NT2/D1 (cell line): ENCODE results near the gene UBL3.

Source experiments
- SUZ12 ChIP-seq: IDR thresholded peaks from 2 replicates; pipeline ENCODE4 v1.6.1; 2011; ENCODE audit not compliant: insufficient read length, insufficient read depth; ENCODE audit errors: extremely low read depth
- YY1 ChIP-seq: IDR thresholded peaks from 2 replicates; pipeline ENCODE4 v1.6.1; 2011; ENCODE audit not compliant: insufficient read length, insufficient read depth
- ZNF274 ChIP-seq: IDR thresholded peaks from 2 replicates; pipeline ENCODE4 v1.6.1; 2011; ENCODE audit warnings: mild to moderate bottlenecking, low read depth, low read length

GRCh38 chr13:29845440-29846056, 4.9 kb downstream of the UBL3 start:
- TF ChIP-seq ZNF274 = no peak
- no peak for TF ChIP-seq SUZ12
- TF ChIP-seq YY1 = no peak
